ENCODE measurements around the gene WNT7B. TPM values are rescaled to one million over a fixed set of nuclear protein-coding genes. Genes with fewer than 3 reads are reported as not detected.
"Not testable (repeated sequence)": the region's sequence is repeated elsewhere in the genome, so short reads cannot be mapped to it uniquely, and the experiment has no call there.

The WNT7B gene
- total RNA-seq, 1 donor from 2014 or later, result not detected

GRCh38 chr22:46009730-46010129, 32.8 kb upstream of the WNT7B start:
- DNase-seq (ENCODE audit: low spot score), result peak; percentile 66
- intact Hi-C loops (cut with DNase I), result loop anchor here (5.0 kb wide), 2 partner anchors 63 to 78 kb away; no protein-coding TSS in a partner anchor

- intact Hi-C loops (cut with DNase I), result loop anchor here (5.0 kb wide), 1 partner anchor 78 kb away; no protein-coding TSS in a partner anchor
- peak; percentile 22 for DNase-seq (ENCODE audit: low spot score)
Measured at GRCh38 chr22:46008836-46009596, 32.1 kb upstream of the WNT7B start.

GRCh38 chr22:46008291-46008690, 31.3 kb upstream of the WNT7B start:
- intact Hi-C loops (cut with DNase I), result loop anchor here (5.0 kb wide), 1 partner anchor 79 kb away; no protein-coding TSS in a partner anchor
- no peak for DNase-seq (ENCODE audit: low spot score)

- DNase-seq (ENCODE audit: low spot score), result peak; percentile 90
- intact Hi-C loops (cut with DNase I), result loop anchor here (2.0 to 5.0 kb wide), 2 partner anchors 79 to 109 kb away; no protein-coding TSS in a partner anchor
Measured at GRCh38 chr22:46007848-46008261, 30.9 kb upstream of the WNT7B start.

GRCh38 chr22:46007003-46007847, 30.3 kb upstream of the WNT7B start:
- intact Hi-C loops (cut with DNase I), result loop anchor here (2.0 to 5.0 kb wide), 2 partner anchors 80 to 110 kb away; no protein-coding TSS in a partner anchor
- DNase-seq (ENCODE audit: low spot score), result peak; percentile 86

GRCh38 chr22:46006379-46007002, 29.5 kb upstream of the WNT7B start:
- peak; percentile 96 for DNase-seq (ENCODE audit: low spot score)
- intact Hi-C loops (cut with DNase I), result loop anchor here (2.0 to 5.0 kb wide), 2 partner anchors 81 to 110 kb away; no protein-coding TSS in a partner anchor

- intact Hi-C loops (cut with DNase I), result loop anchor here (5.0 kb wide), 1 partner anchor 82 kb away; no protein-coding TSS in a partner anchor
- DNase-seq (ENCODE audit: low spot score), result not testable (repeated sequence)
Measured at GRCh38 chr22:46005116-46005705, 28.2 kb upstream of the WNT7B start.

GRCh38 chr22:46004105-46004866, 27.3 kb upstream of the WNT7B start:
- intact Hi-C loops (cut with DNase I), result no loop called here
- DNase-seq (ENCODE audit: low spot score), result no peak

- DNase-seq (ENCODE audit: low spot score), result no peak
Measured at GRCh38 chr22:46003271-46004091, 26.5 kb upstream of the WNT7B start.

GRCh38 chr22:46002757-46003270, 25.9 kb upstream of the WNT7B start:
- intact Hi-C loops (cut with DNase I), result no loop called here
- DNase-seq (ENCODE audit: low spot score), result no peak

More at GRCh38 chr22:46003271-46004091, 26.5 kb upstream of the WNT7B start:
- intact Hi-C loops (cut with DNase I), result no loop called here

GRCh38 chr22:46001426-46002106, 24.6 kb upstream of the WNT7B start:
- intact Hi-C loops (cut with DNase I), result no loop called here
- DNase-seq (ENCODE audit: low spot score), result no peak

GRCh38 chr22:46001046-46001425, 24.1 kb upstream of the WNT7B start:
- intact Hi-C loops (cut with DNase I), result no loop called here
- no peak for DNase-seq (ENCODE audit: low spot score)

GRCh38 chr22:46000081-46001027, 23.4 kb upstream of the WNT7B start:
- intact Hi-C loops (cut with DNase I), result no loop called here
- DNase-seq (ENCODE audit: low spot score), result no peak

- DNase-seq (ENCODE audit: low spot score), result no peak
- intact Hi-C loops (cut with DNase I), result loop anchor here (5.0 to 10.0 kb wide), 3 partner anchors 248 to 545 kb away; no protein-coding TSS in a partner anchor
Measured at GRCh38 chr22:45999379-45999971, 22.5 kb upstream of the WNT7B start.

GRCh38 chr22:45998638-45999378, 21.8 kb upstream of the WNT7B start:
- intact Hi-C loops (cut with DNase I), result loop anchor here (5.0 to 10.0 kb wide), 3 partner anchors 248 to 546 kb away; no protein-coding TSS in a partner anchor
- DNase-seq (ENCODE audit: low spot score), result no peak

All from cardiac septum (tissue), 1 donor.